HL-60 (cell line): ENCODE results near the gene TNFSF8.

ENCODE experiments used
- DNase-seq, 2 experiments: peaks; one replicate each; pipeline ENCODE4 v3.0.0-alpha.2; 2010 to 2020; ENCODE audit warnings: low read depth in 1 of 2, low spot score in 1 of 2
- H3K27ac ChIP-seq: fragments of 250-450 bp; sonication (Bioruptor Pico); replicated peaks from 2 replicates; pipeline ENCODE4 v1.5.1; 2020; ENCODE audit warnings: mild to moderate bottlenecking, moderate library complexity
- H3K27me3 ChIP-seq: fragments of 250-450 bp; sonication (Bioruptor Pico); 2 replicates; pipeline ENCODE4 v1.5.1; 2021; ENCODE audit warnings: mild to moderate bottlenecking, moderate library complexity; ENCODE audit not compliant: insufficient read depth, poor library complexity, severe bottlenecking
- H3K4me3 ChIP-seq: replicated peaks from 2 replicates; pipeline ENCODE4 v1.5.1; 2011; ENCODE audit warnings: mild to moderate bottlenecking, control low read depth, low read length; ENCODE audit not compliant: insufficient read depth
- GABPA ChIP-seq: IDR thresholded peaks from 2 replicates; pipeline ENCODE4 v1.6.1; 2012; ENCODE audit warnings: low read depth
- POLR2AphosphoS5 ChIP-seq: IDR thresholded peaks from 2 replicates; pipeline ENCODE4 v1.6.1; 2012; ENCODE audit warnings: low read depth
- SPI1 ChIP-seq: IDR thresholded peaks from 2 replicates; pipeline ENCODE4 v1.6.1; 2012; ENCODE audit warnings: low read depth, mild to moderate bottlenecking, borderline replicate concordance
- TF ChIP-seq, protein P1 (sequence below): IDR thresholded peaks from one replicate; pipeline ENCODE4 v1.5.1; 2011; ENCODE audit warnings: low read length, control low read depth, inconsistent platforms; ENCODE audit not compliant: insufficient read depth
- TF ChIP-seq, protein P2 (sequence below): IDR thresholded peaks from 2 replicates; pipeline ENCODE4 v1.6.1; 2012; ENCODE audit warnings: low read depth; ENCODE audit not compliant: insufficient replicate concordance

The TNFSF8 gene

DNA sequence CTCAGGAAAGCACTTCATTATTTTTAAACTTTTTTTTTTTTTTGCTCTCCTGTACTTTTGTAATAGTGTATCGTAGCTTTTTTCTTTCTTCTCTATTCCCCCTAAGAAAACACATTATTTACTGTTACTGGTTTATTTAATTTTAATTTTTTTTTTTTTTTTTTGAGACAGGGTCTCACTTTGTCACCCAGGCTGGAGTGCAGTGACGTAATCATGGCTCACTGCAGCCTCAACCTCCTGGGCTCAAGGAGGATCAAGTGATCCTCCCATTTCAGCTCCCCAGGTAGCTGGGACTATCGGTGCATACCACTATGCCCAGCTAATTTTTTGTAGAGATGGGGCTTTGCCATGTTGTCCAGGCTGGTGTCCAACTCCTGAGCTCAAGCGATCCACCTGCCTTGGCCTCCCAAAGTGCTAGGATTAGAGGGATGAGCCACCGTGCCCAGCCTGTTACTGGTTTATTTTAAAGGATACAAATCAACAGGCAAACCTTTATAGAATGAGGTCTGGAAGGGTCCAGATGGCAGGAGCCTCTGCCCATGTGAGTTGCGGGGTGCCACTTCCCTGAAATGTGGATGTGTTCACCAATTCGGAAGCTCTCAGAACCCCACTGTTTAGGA lies 75.5 kb downstream of the TNFSF8 start:
- H3K27ac ChIP-seq, result no peak overlapping the region
- H3K27me3 ChIP-seq, result no peaks in the 10 kb centered on the region
- no peak overlapping the region for H3K4me3 ChIP-seq
- TF ChIP-seq POLR2AphosphoS5, result no peak
- TF ChIP-seq, protein P1, sequence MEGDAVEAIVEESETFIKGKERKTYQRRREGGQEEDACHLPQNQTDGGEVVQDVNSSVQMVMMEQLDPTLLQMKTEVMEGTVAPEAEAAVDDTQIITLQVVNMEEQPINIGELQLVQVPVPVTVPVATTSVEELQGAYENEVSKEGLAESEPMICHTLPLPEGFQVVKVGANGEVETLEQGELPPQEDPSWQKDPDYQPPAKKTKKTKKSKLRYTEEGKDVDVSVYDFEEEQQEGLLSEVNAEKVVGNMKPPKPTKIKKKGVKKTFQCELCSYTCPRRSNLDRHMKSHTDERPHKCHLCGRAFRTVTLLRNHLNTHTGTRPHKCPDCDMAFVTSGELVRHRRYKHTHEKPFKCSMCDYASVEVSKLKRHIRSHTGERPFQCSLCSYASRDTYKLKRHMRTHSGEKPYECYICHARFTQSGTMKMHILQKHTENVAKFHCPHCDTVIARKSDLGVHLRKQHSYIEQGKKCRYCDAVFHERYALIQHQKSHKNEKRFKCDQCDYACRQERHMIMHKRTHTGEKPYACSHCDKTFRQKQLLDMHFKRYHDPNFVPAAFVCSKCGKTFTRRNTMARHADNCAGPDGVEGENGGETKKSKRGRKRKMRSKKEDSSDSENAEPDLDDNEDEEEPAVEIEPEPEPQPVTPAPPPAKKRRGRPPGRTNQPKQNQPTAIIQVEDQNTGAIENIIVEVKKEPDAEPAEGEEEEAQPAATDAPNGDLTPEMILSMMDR, result no peak
- no peak for TF ChIP-seq GABPA
- TF ChIP-seq, protein P2, sequence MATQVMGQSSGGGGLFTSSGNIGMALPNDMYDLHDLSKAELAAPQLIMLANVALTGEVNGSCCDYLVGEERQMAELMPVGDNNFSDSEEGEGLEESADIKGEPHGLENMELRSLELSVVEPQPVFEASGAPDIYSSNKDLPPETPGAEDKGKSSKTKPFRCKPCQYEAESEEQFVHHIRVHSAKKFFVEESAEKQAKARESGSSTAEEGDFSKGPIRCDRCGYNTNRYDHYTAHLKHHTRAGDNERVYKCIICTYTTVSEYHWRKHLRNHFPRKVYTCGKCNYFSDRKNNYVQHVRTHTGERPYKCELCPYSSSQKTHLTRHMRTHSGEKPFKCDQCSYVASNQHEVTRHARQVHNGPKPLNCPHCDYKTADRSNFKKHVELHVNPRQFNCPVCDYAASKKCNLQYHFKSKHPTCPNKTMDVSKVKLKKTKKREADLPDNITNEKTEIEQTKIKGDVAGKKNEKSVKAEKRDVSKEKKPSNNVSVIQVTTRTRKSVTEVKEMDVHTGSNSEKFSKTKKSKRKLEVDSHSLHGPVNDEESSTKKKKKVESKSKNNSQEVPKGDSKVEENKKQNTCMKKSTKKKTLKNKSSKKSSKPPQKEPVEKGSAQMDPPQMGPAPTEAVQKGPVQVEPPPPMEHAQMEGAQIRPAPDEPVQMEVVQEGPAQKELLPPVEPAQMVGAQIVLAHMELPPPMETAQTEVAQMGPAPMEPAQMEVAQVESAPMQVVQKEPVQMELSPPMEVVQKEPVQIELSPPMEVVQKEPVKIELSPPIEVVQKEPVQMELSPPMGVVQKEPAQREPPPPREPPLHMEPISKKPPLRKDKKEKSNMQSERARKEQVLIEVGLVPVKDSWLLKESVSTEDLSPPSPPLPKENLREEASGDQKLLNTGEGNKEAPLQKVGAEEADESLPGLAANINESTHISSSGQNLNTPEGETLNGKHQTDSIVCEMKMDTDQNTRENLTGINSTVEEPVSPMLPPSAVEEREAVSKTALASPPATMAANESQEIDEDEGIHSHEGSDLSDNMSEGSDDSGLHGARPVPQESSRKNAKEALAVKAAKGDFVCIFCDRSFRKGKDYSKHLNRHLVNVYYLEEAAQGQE, result no peak
- no peak for TF ChIP-seq SPI1
- DNase-seq, result no peak

DNA sequence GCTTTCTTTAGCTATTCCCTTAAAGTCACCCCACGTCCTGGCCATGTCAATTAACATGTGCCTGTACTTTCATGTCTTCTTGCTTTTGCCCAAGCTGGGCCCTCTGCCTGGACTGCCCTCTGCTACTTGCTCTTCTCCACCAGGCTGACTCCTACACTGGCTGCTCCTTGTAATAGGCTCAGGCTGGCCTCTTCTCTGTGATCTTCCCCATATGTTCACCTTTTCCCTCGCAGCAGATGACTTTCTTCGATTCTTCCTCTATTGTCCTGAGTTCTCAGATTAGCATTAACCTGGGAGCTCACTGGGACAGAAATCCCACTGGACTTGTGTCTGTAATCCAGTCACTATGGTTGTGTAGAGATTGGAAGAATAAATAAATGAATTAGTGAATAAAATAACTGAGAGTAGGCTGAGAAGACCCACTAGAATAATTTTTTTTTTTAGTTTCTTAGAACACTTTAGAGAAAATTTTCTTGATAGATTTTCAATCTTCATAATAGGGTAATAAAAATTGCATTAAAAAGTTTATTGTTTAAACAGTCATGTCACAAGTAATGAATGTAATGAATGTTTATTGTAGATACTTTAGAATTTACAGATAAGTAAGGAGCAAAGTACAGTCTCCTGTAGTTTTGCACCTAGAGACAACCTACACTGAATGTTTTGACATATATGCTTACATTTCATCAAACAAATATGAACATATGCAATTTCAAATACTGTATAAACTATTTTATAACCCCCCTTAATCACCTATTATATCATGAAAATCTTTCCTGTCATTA lies 77.1 kb downstream of the TNFSF8 start:
- TF ChIP-seq, protein P1, result no peak
- TF ChIP-seq GABPA, result no peak
- Histone ChIP-seq H3K27me3 (no peaks in the 10 kb centered on the region), H3K4me3 (no peak overlapping the region), H3K27ac (no peak overlapping the region)
- no peak for DNase-seq

DNA sequence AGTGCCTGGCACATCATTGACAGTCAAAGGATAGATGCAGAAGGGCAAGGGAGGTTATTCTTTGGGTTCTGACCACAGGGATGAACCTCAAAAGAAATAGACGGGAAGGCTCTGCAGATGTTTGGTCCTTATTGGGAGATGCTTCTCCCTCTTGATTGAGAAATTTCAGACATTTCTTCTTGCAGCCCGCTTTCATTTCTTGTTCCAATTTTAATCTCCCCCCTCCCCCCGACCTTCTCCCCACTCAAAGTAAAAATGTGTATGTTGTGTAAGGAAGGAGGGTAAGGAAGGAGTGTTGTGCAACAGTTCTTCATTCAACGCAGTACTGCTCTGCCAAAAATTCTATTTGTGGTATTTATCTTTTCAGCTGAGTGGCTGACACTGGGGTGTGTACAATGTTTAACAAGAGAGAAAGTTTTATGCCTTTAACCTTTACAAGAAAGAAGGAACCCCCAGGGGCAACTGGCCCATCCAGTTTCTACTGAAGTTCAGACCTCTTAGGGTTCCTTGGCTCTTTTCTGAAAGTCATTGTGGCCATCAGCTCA lies 78.3 kb downstream of the TNFSF8 start:
- TF ChIP-seq SPI1 (no peak), GABPA (no peak), POLR2AphosphoS5 (no peak)
- TF ChIP-seq, protein P2, result no peak
- TF ChIP-seq, protein P1, result no peak
- no peak overlapping the region for H3K4me3 ChIP-seq
- H3K27ac ChIP-seq, result no peak overlapping the region
- H3K27me3 ChIP-seq, result no peaks in the 10 kb centered on the region
- DNase-seq, result peak; percentile 60 to 90
